GM19328 (cell line): ENCODE data around the gene C1QTNF3.
A peak's percentile ranks its signal among the peaks of the same experiment; 100 is the strongest.
"Not testable (repeated sequence)": the region's sequence is repeated elsewhere in the genome, so short reads cannot be mapped to it uniquely, and the experiment has no call there.

Source experiments
- ATAC-seq: cut with Tn5 transposase; IDR thresholded peaks from one replicate; pipeline ENCODE4 v1.9.1; 2021; ENCODE audit warnings: mild to moderate bottlenecking, moderate library complexity; ENCODE audit not compliant: unreplicated experiment

The C1QTNF3 gene

DNA sequence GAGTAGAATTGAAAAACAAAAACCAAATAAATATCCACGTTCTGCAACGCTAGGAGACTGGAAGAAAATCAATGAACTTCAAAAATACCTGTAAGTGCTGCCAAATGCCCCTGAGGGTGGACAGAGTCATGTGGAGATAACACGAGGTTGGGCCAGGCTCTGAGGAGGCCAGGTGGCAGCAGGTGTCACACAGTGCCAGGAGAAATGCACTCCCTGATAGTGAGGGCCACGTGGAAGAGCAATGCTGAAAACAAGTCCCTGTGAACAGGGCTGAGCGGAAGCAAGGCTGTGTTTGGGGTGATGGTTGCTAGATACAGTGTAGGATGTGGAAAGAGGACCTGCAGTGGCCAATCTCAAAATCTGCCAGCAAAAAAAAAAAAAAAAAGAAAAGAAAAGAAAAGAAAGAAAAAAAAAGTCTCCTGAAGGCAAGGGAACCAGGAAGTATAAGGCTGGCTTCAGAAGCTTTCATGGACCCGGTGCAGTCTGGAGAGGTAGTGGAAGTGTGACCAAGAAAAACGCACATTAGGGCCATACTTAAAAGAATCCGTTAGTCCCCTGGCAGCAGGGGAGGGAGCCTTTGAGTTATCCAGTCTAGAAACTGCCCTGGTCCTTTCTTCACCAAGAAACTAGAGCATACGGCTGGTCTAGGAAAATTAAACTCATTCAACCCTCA is 16.8 kb downstream of the C1QTNF3 start:
- ATAC-seq = no peak

DNA sequence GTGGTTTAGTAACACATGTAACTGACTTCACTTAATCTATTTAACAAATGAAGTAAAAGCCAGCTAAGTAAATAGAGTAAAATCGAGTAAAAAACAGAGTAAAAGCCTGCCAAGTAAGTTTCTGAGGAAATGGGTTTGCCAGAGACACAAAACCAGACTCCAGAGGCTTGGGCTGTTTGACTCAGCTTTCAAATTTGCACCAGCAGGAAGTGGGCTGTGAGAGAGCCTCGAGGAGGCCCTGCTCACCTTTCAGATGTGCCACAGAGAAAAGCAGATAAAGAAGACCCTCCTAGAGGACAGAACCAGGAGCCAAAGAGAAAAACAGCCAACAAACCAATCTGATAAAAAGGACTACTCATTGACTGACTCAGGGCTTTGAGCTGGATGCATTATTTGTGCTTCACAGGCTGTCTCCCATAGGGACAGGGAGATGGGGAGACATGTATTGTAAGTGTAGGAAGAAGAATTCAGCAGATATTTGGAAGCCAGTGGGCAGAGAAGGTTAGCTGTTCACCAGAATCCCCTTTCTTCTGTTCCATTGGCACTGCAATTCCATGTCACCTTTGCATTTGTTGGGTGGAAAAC is 20.8 kb downstream of the C1QTNF3 start:
- peak; percentile 72 for ATAC-seq

DNA sequence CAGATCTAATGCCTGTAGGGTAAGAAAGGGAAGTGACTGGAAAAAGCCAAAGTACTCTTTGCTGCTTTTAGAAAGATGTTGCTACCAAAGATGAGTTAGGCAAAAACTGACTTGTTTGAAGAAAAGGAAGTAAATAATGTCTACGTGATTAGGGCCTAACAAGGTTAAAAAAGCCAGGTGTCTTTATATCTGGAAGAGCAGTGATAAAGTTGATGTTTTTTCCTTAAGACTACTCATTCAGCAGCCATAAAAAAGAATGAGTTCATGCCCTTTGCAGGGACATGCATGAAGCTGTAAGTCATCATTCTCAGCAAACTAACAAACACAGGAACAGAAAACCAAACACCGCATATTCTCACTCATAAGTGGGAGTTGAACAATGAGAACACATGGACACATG is 21.7 kb downstream of the C1QTNF3 start:
- ATAC-seq = no peak

DNA sequence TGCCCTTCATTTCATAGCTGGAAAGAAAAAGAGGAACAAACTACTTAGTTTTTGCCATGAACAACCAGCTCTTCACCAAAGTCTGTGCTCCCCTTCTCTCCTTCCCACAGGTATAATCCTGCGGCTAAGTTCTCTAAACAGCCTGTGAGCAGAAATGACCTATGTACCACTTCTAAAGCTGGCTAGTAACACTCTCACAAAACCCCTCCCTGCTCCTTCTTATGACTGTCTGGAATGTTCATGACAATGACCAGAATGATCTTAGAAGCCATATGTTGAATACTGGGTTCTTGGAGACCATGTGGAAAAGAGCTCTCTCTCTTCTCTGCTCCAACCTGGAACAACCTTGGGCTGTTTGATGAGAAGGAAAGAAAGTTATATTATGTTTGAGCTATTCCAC is 22.3 kb downstream of the C1QTNF3 start:
- ATAC-seq = no peak

DNA sequence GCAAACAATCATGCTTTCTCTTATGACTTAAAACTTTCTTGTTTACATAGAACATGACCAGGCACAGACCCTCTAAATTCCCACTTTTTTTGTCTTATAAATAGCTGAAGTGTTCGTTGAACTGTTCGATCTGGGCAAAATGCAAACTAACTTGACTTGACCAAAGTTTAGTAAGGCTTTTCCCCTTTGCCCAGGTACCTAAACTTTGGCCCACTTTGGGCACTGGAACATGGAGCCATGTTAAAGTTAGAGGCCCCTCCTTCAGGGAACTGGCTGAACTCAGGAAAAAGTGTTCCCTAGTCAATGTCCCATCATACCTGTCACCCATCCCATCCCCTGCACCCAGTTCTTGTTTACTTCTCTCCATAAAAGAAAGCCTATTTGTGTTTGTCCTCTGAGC is 25.8 kb downstream of the C1QTNF3 start:
- no peak for ATAC-seq

DNA sequence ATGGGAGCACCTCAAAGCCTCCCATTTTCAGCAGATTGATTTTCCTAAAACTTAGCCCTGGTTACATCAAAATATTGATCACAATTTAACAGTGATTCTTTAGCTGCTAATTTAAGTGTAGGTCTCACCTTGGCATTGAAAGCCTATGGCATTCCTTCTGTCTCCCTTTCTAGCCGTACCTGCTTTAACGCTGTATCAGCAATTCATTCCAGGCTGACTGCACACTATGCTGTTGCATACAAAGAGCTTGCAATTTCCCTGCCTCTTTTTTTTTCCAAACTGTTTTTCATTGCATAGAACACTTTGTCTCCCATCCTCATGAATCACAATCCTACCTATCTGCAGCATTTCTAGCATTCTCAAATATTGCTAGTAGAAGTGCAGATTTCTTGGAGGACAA is 26.3 kb downstream of the C1QTNF3 start:
- ATAC-seq = no peak

DNA sequence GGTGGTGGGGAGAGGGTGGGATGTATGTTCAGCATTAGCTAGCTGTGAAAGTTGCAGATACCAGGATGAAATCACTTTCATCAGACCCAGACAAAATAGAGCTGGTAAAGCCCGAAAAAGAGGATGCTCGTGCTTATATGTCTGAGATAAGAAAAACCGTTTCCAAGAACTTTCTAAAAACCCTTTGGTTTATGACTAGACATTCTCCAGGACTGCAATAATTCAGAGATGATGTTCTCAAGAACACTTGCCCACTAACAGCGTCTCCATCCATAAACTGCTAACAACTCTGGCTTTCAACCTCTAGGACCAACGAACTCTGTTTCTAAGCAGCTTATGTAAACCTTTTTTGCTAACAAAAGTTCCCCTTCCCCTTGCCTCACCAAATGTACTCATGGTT is 26.8 kb downstream of the C1QTNF3 start:
- ATAC-seq = no peak

DNA sequence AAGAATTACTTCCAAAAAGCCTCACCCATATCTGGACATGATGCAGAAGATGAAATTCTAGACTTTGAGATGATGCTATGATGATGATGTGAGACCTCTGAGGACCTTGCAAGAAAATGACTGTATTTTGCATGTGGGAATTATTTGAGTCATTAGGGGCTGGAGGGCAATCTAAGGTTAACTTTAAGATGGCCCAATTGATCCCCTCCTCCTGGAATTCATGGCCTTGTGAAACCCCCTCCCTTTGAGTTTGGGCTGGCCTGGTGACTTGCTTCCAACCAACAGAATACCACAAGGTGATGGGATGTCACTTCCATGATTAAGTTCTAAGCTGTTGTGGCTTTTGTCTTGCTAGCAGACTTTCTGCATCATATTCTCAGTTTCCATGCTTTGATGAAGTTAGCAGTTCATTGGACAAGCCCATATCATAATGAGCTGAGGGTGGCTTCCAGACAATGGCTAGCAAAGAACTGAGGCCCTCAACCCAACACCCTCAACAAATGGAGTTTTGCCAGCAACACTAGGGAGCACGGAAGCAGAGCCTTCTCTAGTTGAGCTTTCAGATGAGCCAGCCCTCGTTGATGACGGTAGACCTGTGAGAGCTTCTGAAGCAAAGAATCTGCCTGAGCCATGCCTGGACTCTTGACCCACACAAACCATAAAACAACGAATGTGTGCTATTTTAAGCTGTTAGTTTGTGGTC is 27.7 kb downstream of the C1QTNF3 start:
- ATAC-seq = no peak

DNA sequence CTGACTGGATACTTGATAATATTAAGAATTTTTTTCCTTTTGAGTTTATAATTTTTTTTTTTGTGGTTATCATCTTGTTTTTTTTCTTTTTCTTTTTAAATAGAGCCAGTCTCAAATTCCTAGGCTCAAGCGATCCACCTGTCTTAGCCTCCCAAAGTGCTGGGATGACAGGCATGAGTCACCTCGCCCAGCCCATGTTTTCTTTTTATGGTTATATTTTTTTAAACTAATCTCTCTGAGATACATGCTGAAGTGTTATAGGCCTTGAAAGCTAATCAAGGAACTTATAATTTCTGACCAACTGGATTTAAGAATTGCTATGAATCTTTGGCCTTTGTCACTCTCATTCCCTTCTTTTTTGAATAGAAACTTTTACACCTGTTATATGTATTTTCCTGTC is 28.4 kb downstream of the C1QTNF3 start:
- no peak for ATAC-seq

DNA sequence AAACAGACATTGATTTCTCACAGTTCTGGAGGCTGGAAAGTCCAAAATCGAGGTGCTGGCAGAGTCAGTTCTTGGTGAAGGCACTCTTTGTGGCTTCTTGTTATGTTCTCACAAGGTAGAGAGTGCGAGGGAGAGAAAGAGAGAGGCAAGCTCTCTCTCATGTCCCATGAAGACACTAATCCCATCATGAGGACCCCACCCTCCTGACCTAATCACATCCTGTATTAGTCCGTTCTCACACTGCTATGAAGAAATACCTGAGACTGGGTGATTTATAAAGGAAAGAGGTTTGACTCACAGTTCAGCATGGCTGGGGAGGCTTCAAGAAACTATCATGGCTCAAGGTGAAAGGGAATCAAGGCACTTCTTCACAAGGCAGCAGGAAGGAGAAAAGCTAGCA is 29.5 kb downstream of the C1QTNF3 start:
- no peak for ATAC-seq

DNA sequence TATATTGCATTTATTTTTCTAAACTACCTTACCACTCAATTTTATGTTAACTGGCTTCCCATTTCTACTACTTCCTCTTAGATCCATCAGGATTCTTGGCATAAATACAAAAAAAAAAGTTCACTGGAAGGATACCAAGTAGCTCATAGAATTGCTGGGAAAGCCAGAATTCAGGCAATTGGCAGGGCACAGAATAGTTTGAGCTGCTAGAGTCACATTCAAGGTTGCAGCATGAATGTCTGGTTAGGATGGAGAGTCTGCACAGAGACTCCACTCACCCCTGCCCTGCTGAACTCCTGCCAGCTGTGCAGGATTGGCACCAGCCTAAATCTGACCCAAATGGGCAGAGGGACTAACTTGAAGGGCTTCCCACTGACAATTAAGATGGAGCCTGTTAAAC is 30.2 kb downstream of the C1QTNF3 start:
- no peak for ATAC-seq

DNA sequence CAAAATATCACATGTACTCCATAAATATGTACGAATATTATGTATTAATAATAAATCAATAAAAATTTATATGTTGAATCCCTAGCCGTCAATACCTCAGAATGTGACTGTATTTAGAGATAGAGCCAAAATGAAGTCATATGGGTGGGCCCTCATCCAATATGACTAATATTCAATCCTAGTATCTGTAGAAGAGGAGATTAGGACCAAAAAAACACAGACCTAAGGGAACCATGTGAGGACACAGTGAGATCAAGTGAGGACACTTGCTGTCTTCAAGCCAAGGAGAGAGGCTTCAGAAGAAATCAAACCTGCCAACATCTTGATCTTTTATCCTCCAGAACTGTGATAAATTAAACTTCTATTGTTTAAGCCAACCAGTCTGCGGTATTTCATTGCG is 31.5 kb downstream of the C1QTNF3 start:
- no peak for ATAC-seq

DNA sequence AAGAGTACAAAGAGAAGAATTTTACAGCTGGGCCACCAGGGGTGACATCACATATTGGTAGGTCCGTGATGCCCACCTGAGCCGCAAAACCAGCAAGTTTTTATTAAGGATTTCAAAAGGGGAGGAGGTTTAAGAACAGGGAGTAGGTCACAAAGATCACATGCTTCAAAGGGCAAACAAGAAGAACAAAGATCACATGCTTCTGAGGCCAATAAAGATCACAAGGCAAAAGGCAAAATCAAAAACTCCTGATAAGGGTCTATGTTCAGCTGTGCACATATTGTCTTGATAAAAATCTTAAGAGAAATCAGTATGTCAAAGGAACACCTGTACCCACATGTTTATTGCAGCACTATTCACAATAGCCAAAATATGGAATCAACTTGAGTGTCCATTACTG is 32.9 kb downstream of the C1QTNF3 start:
- ATAC-seq = not testable (repeated sequence)

DNA sequence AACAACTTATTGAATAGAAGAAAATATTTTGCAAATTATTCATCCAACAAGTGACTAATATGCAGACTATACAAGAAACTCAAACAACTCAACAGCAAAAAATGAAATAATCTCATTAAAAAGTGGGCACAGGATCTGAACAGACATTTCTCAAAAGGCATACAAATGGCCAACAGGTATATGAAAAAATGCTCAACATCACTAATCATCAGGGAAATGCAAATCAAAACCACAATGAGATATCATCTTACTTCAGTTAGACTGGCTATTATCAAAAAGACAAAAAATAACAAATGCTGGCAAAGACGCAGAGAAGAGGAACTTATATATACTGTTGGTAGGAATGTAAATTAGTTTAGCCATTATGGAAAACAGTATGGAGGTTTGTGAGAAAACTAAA is 33.4 kb downstream of the C1QTNF3 start:
- ATAC-seq = no peak

DNA sequence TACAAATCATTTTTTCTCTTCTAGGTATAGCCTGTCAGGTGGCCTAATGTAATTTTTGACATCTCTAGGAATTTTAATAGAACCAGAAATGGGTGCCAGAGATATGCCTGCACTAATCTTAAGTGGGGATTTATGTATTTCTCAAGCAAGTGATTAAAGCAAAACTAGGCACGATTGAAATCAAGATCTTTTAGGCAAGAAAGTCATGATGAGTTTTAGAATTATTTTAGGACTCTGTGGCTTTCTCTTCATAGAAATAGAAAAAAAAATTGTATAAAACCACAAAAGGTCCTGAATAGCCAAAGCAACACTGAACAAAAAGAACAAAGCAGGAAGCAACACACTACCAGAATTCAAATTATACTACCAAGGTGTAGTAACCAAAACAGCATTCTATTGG is 34.2 kb downstream of the C1QTNF3 start:
- no peak for ATAC-seq

DNA sequence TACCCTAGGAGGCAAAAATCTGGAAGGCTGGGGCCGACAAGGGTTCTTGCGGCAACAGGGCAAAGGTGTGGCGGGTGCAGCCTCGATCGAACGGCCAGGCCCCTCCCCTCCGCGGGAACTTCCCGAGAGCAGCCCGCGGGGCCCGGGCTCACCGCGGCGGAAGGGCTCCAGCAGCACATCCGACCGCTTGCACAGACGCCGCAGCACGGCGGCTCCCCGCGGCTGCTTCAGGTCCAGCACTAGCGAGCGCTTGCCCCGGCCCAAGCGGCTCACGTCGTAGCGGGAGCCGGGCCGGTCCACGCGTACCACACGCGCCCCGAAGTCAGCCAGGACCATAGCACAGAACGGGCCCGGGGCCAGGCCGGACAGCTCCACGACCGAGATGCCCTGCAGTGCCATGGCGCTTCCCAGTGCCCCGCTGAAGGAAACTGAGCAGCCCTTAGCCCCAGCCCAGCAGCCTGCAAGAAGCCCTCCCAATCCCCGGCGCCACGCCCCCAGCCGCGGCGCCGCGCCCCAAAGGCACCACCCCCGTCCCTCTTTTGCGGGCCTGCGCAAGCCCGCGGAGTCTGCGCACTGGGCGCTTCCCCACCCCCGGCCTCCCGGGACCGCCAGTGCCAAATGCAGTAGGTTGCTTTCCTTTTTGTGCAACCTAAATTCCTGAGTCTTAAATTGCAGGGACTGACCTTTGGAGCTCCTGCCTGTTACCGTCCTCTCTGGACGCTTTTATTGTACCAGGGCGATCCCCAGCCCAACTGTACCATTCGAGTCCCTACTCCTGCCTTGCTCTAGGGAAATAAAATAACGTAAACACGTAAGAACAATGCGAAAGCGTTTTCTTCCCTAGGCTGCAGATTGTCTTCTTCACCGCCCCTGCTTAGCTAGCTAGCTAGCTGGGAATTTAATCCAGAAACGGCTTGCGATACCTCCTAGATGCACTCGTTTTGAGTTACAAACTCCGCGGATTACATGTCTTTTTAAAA is 35.1 kb downstream of the C1QTNF3 start, which contains the start of gene AMACR:
TSS of gene AMACR (minus strand) at position 430 of the 980 bp plus-strand sequence. CDS start at position 399, 31 bp downstream.
- ATAC-seq = peak; percentile 95

DNA sequence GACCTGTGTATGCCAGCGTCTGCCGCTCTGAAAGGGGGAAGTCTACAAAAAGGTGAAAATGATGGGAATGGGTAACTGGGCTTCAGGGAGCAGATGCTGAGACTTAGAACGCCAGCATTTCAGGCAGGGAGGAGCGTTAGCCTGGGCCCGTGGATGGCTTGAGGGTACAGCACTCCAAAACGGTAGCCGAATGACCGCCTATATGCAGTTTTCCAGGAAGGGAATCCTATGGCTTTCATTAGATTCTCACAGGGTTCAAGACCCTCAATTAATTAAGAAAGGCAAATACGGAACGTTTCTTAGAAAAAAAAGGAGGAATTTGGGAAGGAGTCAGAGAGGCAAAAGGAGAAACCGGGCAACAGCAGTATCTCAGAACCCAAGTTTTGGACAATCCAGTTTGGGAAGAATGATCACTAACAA is 35.8 kb downstream of the C1QTNF3 start:
- ATAC-seq = no peak

DNA sequence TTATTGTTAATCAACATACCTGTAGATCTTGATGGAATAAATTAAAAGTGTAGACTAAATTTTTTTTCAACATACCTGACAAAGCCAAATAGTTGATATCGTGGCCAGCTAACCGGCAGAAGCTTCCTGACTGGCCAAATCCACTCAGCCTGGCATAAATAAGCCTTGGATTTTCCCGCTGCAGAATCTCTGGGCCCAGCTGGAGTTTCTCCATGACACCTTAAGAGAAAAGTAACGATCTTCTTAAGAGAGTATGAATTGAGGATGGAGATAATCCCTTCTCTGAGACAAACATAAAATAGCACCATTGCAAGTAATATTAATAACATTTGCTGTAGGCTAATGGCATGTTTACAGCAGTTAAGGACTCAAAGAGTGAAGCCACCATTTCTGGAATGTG is 37.3 kb downstream of the C1QTNF3 start:
- no peak for ATAC-seq

DNA sequence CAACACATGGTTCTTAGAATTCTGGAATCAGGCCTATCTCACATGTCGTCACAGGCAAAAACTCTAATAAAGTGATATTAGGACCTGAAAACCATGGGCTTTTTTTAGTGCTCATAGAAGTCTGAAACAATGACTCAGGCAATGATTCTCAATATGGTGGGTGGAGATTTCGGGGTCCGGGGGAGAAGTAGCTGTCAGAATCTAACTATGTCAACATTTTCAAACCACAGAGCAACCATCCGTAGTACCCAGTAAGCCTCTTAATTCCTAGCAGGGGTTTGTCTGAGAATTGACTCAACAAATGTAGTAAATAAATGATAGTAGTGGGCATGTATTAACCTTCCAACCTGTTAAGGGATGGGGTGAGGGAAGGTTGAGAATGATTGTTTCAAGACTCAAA is 37.8 kb downstream of the C1QTNF3 start:
- no peak for ATAC-seq

DNA sequence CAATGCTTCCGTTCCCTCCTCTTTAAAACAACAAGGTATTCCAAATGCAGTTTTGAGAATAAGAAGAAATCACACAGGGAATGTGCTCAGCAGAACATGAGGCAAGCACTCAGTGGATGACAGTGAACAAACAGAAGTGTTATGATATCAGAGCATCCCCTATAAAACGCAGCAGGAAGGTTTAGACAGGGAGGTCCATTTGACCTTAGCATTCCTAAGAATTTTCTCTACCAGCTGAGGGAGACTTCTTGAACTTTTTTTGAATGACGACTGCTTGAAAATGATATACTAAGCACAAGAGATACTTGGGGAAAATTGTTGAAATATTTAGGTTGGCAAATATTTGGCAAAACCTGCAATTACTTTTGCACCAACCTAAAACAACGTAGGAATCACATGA is 39.1 kb downstream of the C1QTNF3 start:
- ATAC-seq = no peak
